ENCODE measurements around the gene NR6A1.

DNA sequence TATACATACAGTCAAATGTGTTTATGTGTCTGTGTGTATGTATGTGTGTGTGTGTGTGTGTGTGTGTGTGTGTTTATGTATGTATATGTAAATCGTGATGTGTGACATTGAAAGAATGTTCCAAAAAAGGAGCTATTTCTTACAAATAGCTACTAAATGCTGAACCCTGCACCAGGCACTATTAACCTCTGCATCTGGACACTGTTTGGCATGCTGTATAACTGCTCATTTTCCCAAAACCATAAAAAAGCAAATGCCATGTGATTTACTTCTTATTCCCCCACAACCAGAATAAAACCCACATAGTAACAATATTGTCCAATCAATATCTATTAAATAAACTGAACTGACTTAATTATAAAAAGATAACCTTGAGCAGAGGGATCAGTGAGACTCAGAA, 91.1 kb downstream of the NR6A1 start:
- TF ChIP-seq, protein P1, sequence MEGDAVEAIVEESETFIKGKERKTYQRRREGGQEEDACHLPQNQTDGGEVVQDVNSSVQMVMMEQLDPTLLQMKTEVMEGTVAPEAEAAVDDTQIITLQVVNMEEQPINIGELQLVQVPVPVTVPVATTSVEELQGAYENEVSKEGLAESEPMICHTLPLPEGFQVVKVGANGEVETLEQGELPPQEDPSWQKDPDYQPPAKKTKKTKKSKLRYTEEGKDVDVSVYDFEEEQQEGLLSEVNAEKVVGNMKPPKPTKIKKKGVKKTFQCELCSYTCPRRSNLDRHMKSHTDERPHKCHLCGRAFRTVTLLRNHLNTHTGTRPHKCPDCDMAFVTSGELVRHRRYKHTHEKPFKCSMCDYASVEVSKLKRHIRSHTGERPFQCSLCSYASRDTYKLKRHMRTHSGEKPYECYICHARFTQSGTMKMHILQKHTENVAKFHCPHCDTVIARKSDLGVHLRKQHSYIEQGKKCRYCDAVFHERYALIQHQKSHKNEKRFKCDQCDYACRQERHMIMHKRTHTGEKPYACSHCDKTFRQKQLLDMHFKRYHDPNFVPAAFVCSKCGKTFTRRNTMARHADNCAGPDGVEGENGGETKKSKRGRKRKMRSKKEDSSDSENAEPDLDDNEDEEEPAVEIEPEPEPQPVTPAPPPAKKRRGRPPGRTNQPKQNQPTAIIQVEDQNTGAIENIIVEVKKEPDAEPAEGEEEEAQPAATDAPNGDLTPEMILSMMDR (IDR thresholded peaks at IDR 0.05 in 8 of 11, conservative IDR thresholded peaks at IDR 0.05 in 3 of 11), result no peak
- TF ChIP-seq POLR2AphosphoS5 (IDR thresholded peaks at IDR 0.05) (no peak), POLR2A (IDR thresholded peaks at IDR 0.05) (no peak)
